ENCODE measurements around the gene MAML3. TPM values are rescaled to one million over a fixed set of nuclear protein-coding genes. Genes with fewer than 3 reads are reported as not detected.

MAML3 gene
- total and polyA plus RNA-seq, 2 of the 13 experiments (the other 11 are each of a cell fraction or from before 2014, with no cell fraction given): 0.05 to 0.13 TPM

DNA sequence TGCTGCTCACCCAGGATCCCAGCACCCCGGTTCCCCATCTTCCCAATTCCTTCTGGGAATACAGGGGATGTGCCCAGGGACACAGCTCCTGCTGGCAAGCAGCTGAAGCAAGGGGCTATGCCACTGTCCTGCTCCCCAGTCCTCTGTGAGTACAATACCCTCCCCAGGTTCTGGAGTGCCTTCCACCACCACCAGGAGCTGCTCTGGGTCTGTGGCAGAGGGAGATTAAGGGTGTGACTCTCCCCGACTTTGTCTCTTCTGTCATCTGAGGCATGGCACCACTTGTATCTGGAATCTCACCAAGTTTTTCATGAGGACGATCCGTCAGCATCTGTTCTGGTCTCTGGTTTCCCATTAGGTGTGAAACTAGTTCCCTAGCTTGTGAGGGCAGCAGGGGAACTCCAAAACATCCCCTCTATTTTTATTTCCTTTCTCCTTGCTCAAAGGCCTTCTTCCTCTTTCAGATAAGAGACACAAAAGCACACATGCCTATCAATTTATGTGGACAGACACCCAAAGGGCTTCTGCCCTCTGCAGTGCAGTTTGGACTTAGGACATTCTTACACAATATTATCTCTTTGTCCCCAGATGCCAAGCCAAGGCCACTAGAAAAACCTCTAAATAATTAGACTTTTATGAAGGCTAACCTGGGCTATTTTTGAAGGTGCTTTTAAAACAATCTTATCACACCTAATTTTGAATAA, 461.5 kb downstream of the MAML3 start (continued):
- TF ChIP-seq ZBTB10 (CRISPR knock-in tag; IDR thresholded peaks at IDR 0.05; ENCODE audit: borderline replicate concordance) (peak; percentile 49; the same call in 1 of the 2 replicates), HNF4G (IDR thresholded peaks at IDR 0.05; ENCODE audit: borderline replicate concordance, low read depth, low read length) (peak; percentile 99), HNF4G (CRISPR knock-in tag; IDR thresholded peaks at IDR 0.05; ENCODE audit: borderline replicate concordance, low read depth) (peak; percentile 92; the same call in 1 of the 2 replicates), TMF1 (CRISPR knock-in tag; IDR thresholded peaks at IDR 0.05; ENCODE audit: low read depth) (peak; percentile 68; the same call in 1 of the 2 replicates), CREM (IDR thresholded peaks at IDR 0.05) (peak; percentile 87), CREM (CRISPR knock-in tag; IDR thresholded peaks at IDR 0.05) (no peak), KAT7 (CRISPR knock-in tag; IDR thresholded peaks at IDR 0.05; ENCODE audit: borderline replicate concordance) (0 out of 2 replicates have a peak, but pooled peaks have one; percentile 32), RXRA (CRISPR knock-in tag; IDR thresholded peaks at IDR 0.05) (peak; percentile 9; the same call in 1 of the 2 replicates), PRDM15 (CRISPR knock-in tag; IDR thresholded peaks at IDR 0.05) (no peak), MTERF4 (CRISPR knock-in tag; IDR thresholded peaks at IDR 0.05) (no peak), ZFX (CRISPR knock-in tag; IDR thresholded peaks at IDR 0.05; ENCODE audit: low read depth) (peak; percentile 35), DPF2 (CRISPR knock-in tag; IDR thresholded peaks at IDR 0.05; ENCODE audit: borderline replicate concordance, low read depth) (peak; percentile 95)
- TF ChIP-seq, protein P1, sequence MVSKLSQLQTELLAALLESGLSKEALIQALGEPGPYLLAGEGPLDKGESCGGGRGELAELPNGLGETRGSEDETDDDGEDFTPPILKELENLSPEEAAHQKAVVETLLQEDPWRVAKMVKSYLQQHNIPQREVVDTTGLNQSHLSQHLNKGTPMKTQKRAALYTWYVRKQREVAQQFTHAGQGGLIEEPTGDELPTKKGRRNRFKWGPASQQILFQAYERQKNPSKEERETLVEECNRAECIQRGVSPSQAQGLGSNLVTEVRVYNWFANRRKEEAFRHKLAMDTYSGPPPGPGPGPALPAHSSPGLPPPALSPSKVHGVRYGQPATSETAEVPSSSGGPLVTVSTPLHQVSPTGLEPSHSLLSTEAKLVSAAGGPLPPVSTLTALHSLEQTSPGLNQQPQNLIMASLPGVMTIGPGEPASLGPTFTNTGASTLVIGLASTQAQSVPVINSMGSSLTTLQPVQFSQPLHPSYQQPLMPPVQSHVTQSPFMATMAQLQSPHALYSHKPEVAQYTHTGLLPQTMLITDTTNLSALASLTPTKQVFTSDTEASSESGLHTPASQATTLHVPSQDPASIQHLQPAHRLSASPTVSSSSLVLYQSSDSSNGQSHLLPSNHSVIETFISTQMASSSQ (IDR thresholded peaks at IDR 0.05; ENCODE audit: low read depth): 0 out of 2 replicates have a peak, but pooled peaks have one; percentile 26
- TF ChIP-seq, protein P1 (CRISPR knock-in tag; IDR thresholded peaks at IDR 0.05; ENCODE audit: borderline replicate concordance): peak; percentile 58; the same call in 1 of the 2 replicates

Data from HepG2 (cell line).